Stomach (tissue), 4 donors: Measurements from ENCODE around the gene FOXB2.
"Not testable (repeated sequence)": the region's sequence is repeated elsewhere in the genome, so short reads cannot be mapped to it uniquely, and the experiment has no call there.

Source experiments
- CTCF ChIP-seq, 7 experiments: fragments of 450-650 bp in 4 of 7; fragments of 200-600 bp in 3 of 7; sonication (generic) in 3 of 7; IDR thresholded peaks; one replicate each; pipeline ENCODE4 v1.5.1; 2016 to 2019; ENCODE audit warnings: antibody characterized with exemption in 7 of 7, control low read depth in 2 of 7, mild to moderate bottlenecking in 1 of 7
- POLR2A ChIP-seq, 4 donors: fragments of 450-650 bp; IDR thresholded peaks; one replicate each; pipeline ENCODE4 v1.6.1; 2016; ENCODE audit warnings: antibody characterized with exemption in 4 of 4, control low read depth in 2 of 4, mild to moderate bottlenecking in 1 of 4, moderate library complexity in 1 of 4

DNA sequence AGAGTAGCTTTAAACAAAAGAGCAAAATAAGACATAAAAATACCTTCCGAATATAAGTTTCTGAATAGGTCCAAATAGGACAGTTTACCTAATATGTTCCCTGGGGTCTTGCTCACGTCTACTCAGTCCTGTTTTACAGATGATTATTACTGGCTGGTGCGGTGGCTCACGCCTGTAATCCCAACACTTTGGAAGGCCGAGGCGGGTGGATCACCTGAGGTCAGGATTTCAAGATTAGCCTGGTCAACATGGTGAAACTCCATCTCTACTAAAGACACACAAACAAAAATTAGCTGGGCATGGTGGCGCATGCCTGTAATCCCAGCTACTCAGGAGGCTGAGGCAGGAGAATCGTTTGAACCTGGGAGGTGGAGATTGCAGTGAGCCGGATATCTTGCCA, 40.6 kb upstream of the FOXB2 start:
- not testable (repeated sequence) for TF ChIP-seq CTCF, POLR2A (IDR thresholded peaks at IDR 0.05)
